Stimulated activated CD4-positive, alpha-beta T cell treated with anti-CD3 and anti-CD28 coated beads, TNF-alpha, amount 100 ng/mL, for 24 hours (primary cell): ENCODE measurements around the gene CALML6.

Experiments used
- DNase-seq, 3 experiments: peaks; one replicate each; pipeline ENCODE4 v3.0.0-alpha.2; 2020; ENCODE audit warnings: low read depth in 3 of 3

The CALML6 gene

GRCh38 chr1:1892079-1892762, 22.8 kb upstream of the CALML6 start:
- DNase-seq: peak in 1 of 3 experiments; percentile 28

- no peak for DNase-seq
Measured at GRCh38 chr1:1892763-1893120, 22.3 kb upstream of the CALML6 start.

GRCh38 chr1:1893291-1893985, 21.6 kb upstream of the CALML6 start:
- no peak for DNase-seq

DNA sequence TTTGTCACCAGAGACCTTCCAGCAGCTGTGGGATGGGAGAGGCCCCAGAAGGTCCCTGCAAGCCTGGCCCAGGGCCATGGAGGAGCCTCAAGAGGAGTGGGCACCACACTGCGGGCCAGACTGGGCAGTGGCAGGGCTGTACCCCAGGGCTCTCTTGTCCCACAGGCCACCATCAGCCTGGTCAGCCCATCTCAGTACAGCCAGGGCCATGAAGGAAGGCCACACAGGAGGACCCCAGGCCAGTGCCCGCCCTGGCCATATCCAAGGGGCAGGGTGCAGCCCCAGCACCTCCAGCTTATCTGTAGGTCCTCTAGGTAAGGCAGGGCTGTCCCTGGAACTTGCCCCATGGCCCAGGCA, 21.1 kb upstream of the CALML6 start:
- no peak for DNase-seq

DNA sequence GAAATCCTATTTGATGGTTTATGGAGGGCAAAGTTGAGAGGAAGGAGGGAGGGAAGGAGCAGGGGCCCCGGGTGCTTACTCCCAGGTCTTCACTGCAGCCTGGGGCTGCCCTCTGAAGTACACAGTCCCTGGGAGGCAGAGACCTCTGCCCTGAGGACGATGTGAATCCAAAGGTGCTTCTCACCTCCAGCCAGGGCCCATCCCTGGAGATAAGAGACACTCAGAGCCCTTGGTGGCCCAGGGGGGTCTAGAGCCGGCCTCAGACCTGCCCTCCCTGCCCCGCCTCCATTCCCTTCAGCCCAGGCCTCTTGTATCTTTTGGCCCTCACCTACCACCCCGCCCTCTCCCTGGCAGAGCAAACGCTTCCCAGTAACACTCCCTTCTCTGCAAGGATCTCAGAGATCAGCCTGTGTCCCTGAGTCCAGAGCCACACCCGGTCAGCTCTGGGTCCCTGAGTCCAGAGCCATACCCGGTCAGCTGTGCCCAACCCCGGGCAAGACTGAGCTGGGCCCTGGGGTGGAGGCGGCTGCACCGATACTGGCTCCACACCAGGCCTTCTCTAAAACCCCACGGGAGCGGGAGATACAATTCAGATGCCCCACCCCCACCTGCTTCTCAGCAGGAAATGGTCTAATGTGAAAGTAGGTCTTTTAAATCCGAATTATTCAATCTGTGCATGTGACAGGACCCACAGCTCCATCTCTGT, 20.6 kb upstream of the CALML6 start:
- no peak for DNase-seq

DNA sequence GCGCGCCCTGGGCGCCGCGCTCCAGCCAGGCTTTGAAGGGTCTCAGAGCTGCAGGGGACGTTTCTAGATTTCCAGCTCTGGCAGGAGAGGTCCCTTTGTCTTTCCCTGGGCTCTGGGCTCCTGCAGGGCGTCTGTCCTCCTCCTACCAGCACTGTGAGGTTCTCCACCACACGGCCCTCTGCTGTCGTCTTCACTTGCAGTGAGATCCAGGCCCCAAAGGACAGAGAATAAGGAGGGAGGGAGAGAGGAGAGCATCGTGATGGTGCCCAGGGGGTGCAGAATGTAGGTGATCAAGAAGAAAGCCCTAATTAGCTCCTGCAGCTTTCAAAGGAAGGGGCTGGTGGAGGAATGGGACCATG, 20.0 kb upstream of the CALML6 start:
- no peak for DNase-seq

GRCh38 chr1:1895456-1896336, 19.4 kb upstream of the CALML6 start:
- DNase-seq: no peak

DNA sequence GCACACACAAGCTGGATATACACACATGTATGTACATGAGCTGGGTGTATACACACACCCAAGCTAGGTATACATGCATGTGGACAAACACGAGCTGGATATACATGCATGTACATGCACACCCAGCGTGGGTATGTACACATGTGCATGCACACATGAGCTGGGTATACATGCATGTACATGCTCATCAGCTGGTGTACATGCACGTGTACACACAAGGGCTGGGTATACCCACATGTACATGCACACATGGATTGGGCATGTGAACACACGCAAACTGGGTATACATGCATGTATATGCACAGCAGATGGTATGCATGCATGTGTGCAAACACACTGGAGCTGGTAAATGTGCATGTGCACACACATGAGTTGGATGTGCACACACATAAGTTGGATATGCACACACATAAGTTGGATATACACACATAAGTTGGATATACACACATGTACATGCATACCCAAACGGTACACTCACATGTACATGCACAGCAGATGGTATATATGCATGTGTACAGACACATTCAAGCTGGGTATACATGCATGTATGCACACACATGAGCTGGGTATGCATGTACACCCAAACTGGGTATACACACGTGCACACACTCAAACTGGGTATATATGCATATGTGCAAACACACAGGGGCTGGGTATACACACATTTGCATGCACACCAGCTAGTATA, 16.7 kb upstream of the CALML6 start:
- DNase-seq: no peak

GRCh38 chr1:1899266-1899966, 15.6 kb upstream of the CALML6 start:
- DNase-seq: no peak

DNA sequence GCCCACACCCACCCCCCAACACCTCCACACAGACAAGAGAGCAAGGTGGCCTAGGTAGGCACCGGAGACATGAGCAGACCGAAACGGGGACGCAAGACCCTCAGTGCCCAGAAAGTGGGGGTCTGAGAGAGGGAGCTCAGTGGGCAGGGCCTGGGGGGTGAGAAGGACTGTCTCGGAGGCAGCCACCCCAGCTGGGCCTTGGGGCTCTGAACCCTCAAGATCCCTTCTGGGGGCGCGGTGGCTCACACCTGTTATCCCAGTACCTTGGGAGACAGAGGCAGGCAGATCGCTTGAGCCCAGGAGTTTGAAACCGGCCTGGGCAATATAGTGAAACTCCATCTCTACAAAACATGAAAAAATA, 15.1 kb upstream of the CALML6 start:
- no peak for DNase-seq

DNA sequence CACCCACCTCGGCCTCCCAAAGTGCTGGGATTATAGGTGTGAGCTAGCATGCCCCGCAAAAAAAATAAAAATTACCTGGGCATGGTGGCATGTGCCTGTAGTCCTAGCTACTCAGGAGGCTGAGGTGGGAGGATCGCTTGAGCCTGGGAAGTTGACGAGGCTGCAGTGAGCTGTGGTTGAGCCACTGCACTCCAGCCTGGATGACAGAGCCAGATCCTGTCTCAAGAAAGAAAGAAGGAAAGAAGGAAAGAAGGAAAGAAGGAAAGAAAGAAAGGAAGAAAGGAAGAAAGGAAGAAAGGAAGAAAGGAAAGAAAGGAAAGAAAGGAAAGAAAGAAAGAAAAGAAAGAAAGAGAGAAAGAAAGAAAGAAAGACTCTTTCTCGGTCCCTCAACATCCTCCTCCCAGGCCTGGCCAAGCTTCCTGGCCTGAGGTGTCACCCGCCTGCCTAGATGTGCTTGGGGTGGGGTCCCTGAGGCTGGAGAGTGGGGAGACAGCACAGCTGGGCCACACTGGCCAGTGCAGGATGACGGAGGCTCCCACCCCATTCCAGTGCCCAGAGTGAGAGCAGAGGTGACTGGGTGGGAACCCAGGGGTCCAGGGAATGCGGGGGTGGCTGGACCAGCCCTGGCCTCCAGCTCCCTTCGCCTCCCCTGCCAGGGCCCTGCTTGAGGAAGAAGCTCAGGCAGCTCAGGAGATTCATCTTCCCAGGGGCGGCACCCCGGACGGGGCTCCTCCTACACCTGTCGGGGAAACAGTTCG, 14.0 kb upstream of the CALML6 start:
- DNase-seq: no peak

GRCh38 chr1:1901641-1902294, 13.3 kb upstream of the CALML6 start:
- DNase-seq: no peak

DNA sequence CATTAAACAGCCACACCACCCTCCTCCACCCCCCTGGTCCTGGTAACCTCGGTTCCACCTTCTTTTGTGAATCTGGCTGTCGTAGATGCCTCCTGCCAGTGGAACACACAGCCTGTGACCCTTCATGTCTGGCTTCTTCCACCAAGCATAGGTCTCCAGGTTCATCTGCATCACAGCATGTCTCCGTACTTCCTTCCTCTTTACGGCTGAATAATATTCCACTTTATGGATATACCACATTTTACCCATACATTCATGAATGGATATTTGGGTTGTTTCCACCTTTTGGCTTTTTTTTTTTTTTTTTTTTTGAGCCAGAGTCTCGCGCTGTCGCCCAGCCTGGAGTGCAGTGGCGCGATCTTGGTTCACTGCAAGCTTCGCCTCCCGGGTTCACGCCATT, 11.8 kb upstream of the CALML6 start:
- no peak for DNase-seq

DNA sequence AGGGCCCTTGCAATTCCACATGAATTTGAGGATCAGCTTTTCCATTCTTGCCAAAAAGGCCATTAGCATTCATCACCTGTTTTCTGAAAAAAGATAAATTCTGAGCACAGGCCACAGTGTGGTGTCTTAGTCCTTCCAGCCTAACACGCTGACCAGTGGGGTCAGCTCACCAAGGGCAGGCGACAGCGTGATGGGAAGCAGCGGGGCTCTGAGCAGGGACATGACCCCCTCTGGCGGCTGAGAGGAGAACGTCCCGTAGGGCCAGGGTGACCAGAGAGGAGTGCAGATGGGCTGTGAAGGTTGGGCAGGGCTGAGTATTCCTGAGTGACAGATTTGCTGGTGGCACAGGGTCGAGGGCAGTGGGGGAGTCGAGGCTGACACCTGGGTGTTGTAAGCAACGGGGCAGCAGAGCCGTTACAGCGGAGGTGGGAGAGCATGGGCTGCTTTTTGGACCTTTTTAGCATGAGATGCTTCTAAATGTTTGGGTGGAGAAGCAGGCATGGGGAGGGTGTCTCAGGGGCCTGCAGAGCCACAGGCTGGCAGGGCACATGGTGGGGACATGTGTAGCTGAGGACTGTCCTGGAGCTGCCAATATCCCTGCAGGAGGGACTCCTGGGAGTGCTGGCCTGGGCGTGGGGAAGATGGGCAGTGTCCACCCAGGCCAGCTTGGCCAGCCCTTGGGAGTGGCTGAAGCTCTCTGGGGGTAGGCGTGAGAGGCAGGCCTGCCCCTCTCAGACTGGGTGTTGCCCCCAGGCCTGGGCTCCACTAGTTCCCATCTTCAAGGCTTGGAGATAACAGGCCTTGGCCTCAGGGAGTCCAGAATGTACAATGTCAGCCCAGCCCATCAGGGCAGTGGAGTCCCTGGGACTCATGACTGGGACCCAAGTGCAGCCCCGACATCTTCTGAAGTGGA, 8.6 kb upstream of the CALML6 start:
- peak in 2 of 3 experiments; percentile 50 to 65 for DNase-seq

GRCh38 chr1:1907098-1907736, 7.8 kb upstream of the CALML6 start:
- DNase-seq: no peak

DNA sequence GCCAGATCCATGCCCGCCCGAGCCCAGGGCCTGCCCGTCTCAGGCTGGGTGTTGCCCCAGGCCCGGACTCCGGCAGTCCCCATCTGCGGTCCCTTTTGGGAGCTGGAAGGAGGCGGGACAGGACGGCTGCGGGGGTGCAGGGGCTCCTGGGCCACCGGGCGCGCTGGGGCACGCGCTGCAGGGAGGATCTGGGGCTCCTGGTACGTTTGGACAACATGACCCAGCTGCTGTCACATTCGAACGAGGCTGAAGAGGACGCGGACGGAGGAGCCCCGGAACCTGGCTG, 6.6 kb upstream of the CALML6 start:
- DNase-seq: no peak

DNA sequence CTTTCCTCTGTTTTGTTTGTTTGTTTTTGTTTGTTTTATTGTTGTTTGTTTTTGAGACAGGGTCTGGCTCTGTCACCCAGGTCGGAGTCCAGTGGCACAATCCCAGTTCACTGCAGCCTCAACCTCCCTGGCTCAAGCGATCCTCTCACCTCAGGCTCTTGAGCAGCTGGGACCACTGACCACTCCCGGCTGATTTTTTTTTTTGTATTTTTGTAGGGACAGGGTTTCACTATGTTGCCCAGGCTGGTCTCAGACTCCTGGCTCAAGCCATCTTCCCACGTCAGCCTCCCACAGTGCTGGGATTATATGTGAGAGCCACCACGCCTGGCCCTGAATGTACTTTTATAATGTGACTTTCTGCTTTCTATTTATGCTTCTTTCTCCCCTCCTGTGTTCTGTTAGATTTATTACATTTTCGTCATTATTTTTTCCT, 5.0 kb upstream of the CALML6 start:
- no peak for DNase-seq

DNA sequence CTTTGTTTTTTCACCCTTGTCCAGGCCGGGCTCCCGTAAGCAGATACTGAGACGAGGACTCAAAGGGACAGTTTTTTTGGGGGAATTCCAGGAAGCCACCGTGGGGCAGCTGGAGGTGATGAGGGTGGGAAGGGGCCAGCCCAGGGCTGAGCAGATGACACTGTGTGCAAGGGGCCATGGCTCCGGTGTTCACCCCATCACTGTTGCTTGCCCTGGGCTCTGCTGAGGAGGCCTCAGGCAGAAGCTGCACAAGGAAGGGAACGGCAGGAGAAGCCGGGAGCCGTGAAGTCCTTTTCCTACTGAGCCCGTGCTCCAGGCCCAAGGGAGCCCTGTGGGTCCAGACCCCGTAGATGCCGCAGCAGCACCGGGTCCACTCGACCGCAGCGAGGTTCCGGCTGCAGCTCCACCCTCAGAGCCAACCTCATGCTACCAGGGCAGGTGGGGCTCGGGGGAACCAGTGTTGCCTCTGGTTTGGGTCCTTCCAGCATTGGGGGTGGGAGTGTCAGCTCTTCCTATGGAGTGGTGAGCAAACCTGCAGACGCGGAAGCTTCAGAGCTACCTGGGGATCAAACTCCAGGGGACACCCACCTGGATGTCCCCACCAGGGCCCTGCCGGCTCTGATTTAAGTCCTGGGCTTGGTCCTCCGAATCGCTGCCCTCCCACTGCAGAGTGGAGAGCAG, 4.3 kb upstream of the CALML6 start:
- no peak for DNase-seq
